ENCODE measurements around the gene HADHB.

- TF ChIP-seq EZH2 (IDR thresholded peaks at IDR 0.05; ENCODE audit: borderline replicate concordance) (no peak), CTCF (IDR thresholded peaks at IDR 0.05; ENCODE audit: poor library complexity) (no peak), EZH2phosphoT487 (IDR thresholded peaks at IDR 0.05; ENCODE audit: low read depth, severe bottlenecking, unreplicated experiment) (no peak)
These were observed 58.1 kb downstream of the HADHB start for GRCh38 chr2:26302846-26303245.
